SHP77 treated with DMSO at 0.1 percent for 48 hours (cell line): ENCODE results near the gene BRS3.
"Not testable (repeated sequence)": the region's sequence is repeated elsewhere in the genome, so short reads cannot be mapped to it uniquely, and the experiment has no call there.

Experiments used
- DNase-seq: peaks from one replicate; lab custom pipeline; 2025; lab: John Stamatoyannopoulos, UW

BRS3 gene

DNA sequence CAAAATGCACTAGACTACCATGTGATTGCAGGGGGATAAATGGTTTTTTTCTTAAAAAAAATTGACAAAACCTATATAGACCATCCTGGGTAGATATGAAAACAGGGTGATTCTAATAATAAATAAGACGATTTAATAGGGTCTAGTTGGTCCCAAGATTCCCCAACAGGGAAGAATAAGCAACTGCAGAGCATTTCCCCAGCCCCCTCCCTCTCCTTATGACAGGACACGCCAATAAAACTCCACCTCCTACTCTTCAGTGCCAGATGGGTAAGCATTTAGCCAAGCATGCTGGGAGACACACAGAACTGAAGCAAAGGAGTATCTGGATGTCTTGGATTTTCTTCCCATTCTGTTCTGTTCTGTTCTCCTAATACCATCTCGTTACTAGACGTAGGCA is at the start of gene BRS3:
Gene BRS3 (plus strand): TSS at position 301 of the 400 bp plus-strand sequence. CDS start 168 bp downstream, outside the sequence.
- DNase-seq = no peak

DNA sequence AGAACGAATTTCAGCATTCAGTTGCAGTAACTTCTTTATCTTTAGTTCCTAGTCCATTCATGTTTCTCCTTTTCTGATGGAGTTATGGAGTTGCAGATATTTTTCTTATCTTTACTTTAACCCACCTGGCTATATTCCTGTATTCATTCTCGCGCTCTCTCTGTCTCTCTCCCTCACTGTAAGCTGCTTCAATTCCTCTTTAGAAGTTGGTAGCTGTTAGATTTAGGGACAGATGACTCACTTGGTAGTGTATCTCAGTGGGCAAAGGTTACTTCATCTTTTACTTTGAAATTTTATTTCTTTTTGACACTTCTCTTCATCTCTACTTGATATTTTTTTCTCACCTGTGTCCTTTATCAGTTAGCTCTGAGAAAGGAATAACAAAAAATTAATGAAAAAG is 49.6 kb upstream of the BRS3 start:
- DNase-seq = no peak

DNA sequence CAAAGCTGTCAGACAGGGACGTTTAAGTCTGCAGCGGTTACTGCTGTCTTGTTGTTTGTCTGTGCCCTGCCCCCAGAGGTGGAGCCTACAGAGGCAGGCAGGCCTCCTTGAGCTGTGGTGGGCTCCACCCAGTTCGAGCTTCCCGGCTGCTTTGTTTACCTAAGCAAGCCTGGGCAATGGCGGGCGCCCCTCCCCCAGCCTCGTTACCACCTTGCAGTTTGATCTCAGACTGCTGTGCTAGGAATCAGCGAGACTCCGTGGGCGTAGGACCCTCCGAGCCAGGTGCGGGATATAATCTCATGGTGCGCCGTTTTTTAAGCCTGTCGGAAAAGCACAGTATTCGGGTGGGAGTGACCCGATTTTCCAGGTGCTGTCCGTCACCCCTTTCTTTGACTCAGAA is 42.1 kb upstream of the BRS3 start:
- not testable (repeated sequence) for DNase-seq

DNA sequence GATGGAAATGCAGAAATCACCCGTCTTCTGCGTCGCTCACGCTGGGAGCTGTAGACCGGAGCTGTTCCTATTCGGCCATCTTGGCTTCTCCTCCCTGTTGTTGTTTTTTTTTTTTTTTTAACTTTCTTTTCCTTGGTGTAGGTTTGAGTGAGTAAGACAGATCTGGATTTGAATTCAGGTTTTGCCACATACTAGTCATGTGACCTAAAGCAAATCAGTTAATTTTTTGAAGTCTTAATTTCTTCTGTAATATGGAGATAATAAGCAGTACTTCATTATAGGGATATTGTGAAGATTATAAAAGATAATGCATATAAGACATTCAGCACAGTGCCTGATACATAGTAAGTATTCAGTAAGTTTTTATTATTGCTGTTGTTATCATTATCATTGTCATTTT is 41.5 kb upstream of the BRS3 start:
- DNase-seq = no peak

DNA sequence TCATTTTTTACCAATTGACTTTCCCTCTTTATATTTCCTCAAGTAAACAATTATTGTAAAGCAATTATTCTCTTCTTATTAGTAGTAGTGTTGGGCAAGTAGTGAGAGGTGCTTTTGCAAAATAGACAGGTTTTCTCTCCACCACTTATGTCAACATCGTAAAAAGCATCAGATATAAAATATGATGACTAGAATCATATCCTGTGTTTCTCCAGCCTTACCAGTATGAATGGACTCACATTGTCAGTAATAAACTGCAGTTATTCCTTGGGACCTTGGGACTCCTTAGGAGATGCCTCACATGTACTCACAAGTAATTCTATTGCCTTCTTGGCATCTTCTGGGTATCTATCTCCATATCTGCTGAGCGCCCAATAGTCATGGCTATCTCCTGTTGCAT is 40.4 kb upstream of the BRS3 start:
- DNase-seq = no peak

DNA sequence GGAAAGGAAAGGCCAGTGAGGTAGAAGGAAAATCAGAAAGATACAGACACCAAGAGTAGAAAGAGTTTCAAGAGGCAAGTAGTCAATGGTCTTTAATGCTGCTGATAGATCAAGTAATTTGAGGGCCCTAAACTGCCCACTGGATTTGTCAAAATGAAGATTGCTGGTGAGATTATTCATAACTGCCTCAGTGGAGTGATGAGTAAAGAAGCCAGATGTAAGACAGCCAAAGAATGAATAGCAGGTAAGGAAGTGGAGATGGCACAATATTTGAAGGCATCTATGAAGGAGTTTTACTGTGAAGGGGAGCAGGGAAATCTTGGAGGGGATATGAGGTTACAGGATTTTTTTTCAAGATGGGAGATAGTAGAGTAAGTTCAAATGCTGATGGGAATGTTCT is 39.8 kb upstream of the BRS3 start:
- DNase-seq = no peak

DNA sequence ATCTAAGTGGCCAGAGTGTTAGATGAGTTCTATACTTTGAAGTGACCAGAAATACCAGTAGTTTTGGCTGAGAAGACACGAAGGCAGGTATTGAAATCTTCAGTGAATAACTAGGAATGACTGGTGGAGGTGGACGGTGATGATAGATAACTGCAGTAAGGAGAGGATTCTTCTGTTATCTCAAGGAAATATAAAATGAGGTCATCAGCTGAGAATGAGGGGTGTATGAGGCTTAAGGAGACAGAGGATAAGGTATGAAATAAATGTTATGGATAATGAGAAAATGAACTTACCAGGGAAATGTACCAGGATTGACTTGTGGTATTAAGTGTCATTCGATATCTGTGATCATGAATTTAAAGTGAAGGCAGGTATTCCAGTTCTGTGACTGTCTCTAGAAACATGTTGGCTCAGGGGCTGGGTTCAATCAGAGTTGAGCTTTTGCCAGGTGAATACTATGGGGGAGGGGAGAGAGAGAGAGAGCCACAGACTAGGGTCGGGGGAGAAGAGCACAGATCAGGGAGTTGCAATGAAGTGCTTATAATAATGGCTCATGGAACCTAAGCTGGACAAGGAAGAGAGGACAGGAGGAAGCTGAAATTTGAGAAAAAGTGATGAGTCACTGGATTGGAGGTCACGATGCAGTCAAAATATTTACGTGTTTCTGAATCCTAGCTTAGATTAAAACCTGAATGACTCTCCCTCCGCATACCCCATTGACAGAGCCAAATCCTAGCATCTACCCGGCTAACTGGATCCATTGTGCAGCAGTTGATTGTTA is 37.5 kb upstream of the BRS3 start:
- no peak for DNase-seq

DNA sequence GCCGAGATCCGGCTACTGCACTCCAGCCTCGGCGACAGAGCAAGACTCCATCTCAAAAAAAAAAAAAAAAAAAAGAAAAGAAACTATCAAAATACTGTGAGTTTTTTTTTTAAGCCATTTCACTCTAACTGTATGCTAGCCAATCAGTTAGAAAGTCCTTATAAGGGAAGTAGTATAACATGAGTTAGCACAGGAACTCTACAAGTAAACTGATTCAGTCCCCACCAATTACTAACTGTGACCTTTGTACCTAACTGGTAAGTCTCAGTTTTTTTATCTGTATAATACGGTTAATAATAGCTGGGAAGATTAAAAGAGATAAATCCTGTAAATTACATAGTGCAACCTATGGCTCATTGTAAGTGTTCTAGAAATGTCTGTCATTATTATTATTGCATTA is 35.1 kb upstream of the BRS3 start:
- DNase-seq = no peak

DNA sequence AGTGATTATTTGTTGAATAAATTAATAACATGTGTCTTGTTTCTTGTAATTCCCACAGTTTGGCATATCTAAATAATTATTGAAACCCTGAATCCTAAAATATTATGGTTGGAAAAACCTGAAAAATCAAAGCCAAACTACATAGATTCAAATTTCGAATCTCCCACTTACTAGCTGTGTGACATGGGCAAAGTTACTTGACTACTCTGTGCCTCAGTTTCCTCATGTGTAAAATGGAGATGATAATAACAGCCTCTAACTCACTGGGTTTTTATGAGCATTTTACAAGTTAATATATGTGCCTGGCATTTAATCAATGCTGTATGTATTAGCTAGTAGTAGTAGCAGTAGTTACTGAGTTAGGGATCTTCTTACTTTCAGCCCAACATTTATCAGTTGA is 34.6 kb upstream of the BRS3 start:
- DNase-seq = no peak

DNA sequence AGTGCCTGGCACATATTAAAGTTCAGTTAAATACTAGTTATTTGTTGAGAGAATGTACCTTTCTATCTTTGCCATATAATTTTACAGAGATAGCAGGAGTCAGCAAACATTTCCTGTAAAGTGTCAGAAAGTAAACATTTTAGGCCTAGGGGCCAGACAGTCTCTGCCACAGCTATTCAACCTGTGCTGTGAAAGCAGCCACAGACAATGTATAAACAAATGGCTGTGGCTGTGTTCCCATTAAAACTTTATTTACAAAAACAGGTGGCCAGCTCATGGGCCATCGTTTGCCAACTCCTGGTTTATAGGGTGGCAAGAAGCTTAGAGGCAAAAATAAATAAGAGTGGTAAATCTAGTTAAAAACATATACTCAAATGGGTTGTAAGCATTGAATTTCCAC is 34.0 kb upstream of the BRS3 start:
- no peak for DNase-seq

DNA sequence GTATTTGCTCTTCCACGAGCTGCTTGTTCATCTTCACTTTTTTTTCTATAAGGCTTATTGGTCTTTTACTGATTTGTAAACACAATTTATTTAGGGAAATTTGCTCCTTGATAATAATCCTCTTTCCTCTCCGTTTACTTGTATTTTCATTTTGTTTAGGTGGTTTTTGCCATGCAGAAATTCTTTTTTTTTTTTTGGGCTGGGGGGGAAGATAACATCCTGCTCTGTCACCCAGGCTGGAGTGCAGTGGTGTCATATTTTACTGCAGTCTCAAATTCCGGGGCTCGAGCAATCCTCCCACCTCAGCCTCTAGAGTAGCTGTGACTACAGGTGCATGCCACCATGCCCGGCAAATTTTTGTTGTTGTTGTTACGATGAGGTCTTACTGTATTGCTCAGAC is 31.6 kb upstream of the BRS3 start:
- no peak for DNase-seq

DNA sequence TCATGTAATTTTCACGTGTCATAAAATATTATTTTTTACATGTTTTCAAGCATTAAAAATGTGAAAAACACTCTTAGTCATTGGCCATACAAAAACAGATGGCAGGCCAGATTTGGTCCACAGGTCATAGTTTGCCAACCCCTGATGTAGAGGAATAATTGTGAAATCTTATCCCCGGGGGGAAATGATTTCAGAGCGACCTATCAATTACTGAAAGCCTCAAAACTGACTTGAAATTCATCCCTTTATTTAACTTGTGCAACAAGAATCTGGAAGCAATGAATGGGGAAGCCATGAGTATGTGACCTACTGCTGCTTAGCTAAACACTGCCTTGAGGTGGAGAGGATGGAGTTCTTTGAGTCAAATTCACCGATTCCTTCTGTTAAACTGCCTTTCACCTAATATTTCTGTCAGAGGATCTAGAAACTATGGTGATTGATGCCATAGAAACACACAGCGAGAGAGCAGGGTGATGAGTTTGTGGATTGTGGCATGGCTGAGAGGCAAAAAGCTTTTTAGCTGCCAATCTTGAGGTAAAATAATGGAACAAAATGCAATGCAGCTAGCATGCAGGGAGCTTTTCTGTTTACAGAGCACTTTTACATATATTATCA is 30.3 kb upstream of the BRS3 start:
- DNase-seq = no peak

DNA sequence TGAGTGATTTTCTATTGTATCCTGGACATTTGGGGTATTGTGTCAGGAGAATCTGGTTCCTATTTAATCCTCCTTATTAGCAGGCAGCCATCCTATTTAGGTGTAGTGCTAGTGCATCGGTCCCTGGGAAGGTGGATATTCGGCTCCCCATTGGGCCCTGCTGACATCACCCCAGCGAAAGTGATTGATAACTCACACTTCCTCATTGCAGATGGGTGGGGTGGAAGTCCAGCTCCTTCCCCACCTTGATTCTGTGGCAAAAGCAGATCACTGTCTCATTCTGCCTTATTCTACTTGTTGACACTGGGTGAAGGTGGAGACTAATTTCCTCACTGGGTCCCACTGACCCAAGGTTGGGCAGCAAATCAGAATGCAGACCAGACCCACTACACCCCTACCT is 23.2 kb upstream of the BRS3 start:
- no peak for DNase-seq

DNA sequence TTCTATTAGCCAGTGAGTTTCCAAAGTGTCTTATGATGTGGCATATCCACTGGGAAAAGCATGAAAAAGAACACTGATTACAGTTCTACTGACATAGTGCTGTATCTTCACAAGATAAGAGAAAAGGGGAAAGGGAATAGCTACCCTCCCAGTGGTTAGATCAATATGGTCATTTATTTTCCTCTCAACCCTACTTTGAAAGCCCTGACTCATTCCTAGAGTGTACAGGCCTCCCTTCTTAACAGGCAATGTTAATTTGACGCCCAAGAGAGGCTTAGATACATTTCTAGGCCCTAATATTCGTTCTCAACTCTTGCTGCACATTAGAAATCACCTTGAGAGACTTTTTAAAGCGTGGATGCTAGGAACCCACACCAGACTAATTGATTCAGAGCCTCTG is 20.4 kb upstream of the BRS3 start:
- DNase-seq = no peak

DNA sequence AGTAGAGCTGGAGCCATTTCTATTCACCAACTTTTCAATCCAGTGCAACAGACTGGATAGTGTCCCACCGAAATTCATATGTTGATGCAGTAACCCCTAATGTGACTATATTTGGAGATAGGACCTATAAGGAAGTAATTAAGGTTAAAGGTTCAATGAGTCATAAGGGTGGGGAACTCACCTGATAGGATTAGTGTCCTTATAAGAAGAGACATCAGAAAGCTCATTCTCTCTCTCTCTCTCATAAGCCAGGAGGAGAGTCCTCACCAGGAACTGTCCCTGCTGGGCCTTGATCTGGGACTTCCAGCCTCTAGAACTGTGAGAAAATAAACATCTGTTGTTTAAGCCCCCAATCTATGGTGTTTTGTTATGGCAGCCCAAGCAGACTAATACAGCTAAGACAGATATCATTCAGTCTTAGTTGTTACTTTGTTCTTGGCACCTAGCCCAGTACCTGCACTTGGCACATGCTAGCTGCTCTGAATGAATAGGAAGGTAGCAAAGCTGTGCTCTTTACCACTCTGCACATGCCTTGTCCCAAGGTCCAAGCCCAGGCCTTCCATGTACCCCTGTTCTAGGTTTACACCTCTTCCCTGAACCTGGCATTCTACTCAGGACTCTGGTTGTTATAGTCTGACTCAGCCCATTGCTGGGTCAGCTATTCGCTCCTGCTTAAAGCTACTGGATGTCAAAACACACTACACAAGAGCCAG is 19.2 kb upstream of the BRS3 start:
- no peak for DNase-seq

DNA sequence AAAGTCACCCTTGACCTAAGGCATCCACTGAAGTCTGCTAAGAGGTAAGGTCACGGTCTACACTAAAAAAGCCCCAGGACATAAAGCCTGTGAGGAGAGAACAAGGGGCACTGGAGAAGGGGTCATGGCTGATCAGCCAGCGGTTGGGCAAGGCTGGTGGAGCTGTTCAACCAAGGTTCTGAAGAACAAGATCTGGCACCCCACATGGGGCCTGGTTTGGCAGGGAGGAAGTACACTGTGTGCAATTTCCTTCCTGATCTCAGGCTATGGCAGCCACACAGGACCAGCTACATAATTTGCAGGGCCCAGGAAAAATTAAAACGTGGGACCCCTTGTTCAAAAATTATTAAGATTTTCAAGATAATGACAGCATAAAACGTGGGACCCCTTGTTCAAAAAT is 14.1 kb upstream of the BRS3 start:
- no peak for DNase-seq

DNA sequence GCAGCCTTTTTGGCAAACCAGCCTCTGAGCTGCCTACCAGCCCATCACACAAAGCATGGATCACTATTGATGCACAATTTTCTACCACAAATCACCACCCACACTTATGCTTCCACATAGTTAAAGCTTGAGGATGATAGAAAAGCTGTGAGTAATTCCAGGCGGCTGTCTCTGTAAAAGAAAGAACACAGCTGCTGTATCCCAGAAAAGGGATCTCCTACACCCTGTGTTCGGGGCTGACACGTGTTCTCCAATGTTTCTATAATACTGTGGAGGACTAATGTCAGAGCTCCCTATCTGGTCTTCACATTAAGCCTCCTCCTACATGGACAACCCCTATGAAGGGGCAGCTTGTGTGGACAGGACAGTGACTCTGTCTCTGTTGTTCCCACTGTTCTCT is 12.5 kb upstream of the BRS3 start:
- no peak for DNase-seq

DNA sequence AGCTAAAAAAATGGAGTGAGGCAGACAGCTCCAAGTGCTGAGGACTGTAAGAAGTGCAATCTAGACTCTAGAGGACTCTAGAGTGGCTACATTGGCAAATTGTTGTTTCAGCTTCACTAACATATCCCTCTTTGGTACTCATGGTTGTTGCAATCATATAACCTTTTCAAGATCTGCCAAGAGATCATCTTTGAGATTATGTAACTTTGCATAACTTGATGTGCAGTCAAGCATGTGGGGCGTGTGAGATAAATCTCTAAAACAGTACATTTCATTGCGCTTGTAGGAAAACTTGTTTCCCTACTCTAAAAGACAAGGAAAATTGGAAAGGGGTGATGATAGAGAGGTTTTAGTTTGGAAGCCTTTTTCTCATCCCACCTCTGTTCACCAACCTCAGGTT is 11.2 kb upstream of the BRS3 start:
- DNase-seq = no peak

DNA sequence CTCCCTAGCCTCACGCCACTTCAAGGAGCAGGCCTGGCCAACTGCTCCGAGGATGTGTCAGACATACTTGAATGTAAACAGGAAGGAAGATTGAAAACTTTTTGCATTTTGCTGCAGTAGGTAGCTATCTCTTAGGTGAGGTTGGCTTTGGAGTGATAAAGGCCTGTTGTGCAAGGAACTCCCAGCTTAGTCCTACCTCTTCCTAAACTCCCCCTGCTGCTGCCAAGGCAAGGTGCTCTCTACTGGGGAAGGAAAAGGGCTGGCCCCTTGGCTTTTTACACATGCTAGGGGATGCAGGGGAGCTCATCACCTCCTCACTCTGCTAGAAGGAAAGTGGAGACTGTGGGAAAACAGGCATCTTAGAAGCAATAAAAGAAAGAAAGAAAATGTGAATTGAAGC is 10.7 kb upstream of the BRS3 start:
- DNase-seq = no peak

DNA sequence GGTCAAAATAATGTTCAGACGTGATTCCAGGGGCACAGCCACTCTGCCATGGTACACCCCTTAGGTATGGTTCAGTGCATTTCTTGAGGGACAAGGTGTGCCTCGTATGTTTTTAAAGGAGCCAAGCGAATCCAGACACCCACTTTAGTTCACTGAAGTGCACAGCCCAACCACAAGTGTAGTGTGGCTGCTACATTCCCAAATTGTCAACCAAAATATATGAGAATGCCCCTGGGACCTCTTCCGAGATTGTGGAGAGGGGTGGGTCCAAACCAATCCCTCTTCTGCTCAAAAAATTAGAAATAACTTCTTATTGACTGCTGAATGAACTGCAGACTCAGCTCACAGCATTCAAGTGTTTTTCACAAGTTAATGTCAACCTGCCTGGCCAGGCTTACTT is 7.4 kb upstream of the BRS3 start:
- DNase-seq = no peak

DNA sequence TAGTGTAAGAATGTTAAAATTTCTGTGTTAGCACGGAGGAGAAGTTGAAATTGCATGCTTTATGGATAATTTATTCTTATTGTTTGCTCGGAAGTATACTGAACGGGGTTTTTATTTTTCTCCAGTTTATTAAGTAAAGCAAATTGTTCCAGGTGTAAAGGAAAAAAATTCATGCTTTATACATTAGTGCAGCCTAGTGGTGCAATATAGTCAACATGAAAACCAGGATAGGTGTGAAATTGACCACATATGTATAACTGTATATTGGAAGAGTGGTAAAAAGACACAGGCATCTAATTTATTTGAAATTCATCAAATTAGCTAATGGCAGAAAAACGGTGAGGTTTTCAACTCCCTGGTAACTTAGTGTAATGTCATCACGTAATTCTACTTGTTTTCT is 959 bp downstream of the BRS3 start:
- DNase-seq = no peak

DNA sequence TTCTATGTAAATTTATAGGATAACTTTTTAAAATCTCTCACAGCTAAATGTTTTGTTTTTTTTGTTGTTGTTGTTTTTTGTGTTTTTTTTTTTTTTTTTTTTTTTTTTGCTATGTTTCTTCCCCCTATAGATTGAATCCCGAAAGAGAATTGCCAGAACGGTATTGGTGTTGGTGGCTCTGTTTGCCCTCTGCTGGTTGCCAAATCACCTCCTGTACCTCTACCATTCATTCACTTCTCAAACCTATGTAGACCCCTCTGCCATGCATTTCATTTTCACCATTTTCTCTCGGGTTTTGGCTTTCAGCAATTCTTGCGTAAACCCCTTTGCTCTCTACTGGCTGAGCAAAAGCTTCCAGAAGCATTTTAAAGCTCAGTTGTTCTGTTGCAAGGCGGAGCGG is 4.1 kb downstream of the BRS3 start:
- no peak for DNase-seq

DNA sequence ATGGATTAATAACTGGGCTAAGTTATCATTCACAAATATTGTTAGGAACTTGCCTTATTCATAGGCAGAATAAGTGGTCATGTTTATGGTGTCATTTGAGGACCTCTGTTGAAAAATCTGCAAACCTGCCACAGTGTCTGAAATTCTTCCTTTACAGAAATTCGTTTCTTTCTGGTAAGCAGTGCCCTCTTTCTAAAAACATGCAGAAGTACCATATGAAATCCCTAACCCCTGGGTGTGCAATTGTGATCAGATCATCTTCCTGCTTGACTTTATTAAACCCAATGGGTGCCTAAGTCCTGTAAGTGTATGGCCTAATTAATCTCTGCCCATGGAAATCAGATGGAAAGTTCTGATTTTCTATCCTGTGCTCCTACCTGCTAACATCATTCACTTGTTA is 5.3 kb downstream of the BRS3 start:
- DNase-seq = no peak
